GM12892 (cell line): ENCODE results near the gene BRD7.

ENCODE experiments used
- POLR2AphosphoS5 ChIP-seq: IDR thresholded peaks from 2 replicates; pipeline ENCODE4 v1.6.1; 2011; ENCODE audit warnings: low read depth, low read length, control low read depth
- TAF1 ChIP-seq: IDR thresholded peaks from 2 replicates; pipeline ENCODE4 v1.6.1; 2011; ENCODE audit warnings: low read depth, mild to moderate bottlenecking, control low read depth, low read length, borderline replicate concordance

DNA sequence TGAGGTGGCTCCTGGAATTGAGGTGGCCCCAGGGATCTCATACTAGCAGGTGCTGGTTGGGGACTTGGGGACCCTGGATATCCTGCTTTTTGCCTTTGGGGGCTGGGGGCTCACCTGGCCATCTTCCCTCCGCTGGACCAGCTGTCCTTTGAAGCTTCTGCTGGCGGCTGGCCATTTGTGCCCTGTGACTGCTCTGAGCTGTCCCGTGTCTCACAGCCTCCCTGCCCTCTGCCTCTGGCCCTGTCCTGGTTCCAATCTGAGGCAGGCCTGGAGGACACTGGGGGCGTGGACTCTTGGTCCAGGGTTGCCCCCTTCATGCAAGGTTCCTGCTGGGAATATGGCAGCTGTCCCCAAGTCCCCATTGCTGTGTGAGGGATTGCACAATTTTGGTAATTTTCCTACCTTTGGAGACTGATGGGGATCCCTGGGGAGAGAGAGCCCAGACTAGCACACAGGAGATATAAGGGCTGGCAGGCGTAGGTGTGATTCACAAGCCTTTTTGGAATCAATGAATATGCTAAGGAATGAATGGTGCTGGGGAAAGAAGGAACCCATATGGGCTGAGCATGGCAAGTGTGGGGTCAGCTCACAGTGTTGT, 83.3 kb downstream of the BRD7 start:
- TF ChIP-seq POLR2AphosphoS5 (no peak), TAF1 (no peak)
